DOHH2 (cell line): ENCODE measurements around the gene NUDT14.

Experiments
- CTCF ChIP-seq: fragments of 200-600 bp; sonication (generic); IDR thresholded peaks from one replicate; pipeline ENCODE4 v1.5.1; 2014; ENCODE audit warnings: antibody characterized with exemption, mild to moderate bottlenecking, low read depth, low read length; ENCODE audit not compliant: poor library complexity, severe bottlenecking
- EZH2phosphoT487 ChIP-seq: fragments of 200-600 bp; sonication (generic); IDR thresholded peaks from 2 replicates; pipeline ENCODE4 v1.6.1; 2017; ENCODE audit warnings: borderline replicate concordance, mild to moderate bottlenecking, antibody characterized with exemption, low read length, moderate library complexity, mixed read lengths

GRCh38 chr14:105223770-105224544, 42.8 kb upstream of the NUDT14 start:
- TF ChIP-seq CTCF (no peak), EZH2phosphoT487 (no peak)
